ENCODE data around the gene ATP6V1A.

ATP6V1A gene

GRCh38 chr3:113746548-113747282, at the start of gene ATP6V1A:
Gene ATP6V1A, plus strand, starts transcription at chr3:113747035. Its CDS starts 31,719 bp downstream, at chr3:113778754.
- DNase-seq (ENCODE audit: low read depth): peak; percentile 93

- DNase-seq (ENCODE audit: low read depth): no peak
Observed at GRCh38 chr3:113697500-113698090, 49.2 kb upstream of the ATP6V1A start.

GRCh38 chr3:113698213-113698742, 48.6 kb upstream of the ATP6V1A start:
- no peak for DNase-seq (ENCODE audit: low read depth)

- DNase-seq (ENCODE audit: low read depth): no peak
Observed at GRCh38 chr3:113698956-113699355, 47.9 kb upstream of the ATP6V1A start.

- DNase-seq (ENCODE audit: low read depth): no peak
Observed at GRCh38 chr3:113707835-113708234, 39.0 kb upstream of the ATP6V1A start.

GRCh38 chr3:113712129-113712528, 34.7 kb upstream of the ATP6V1A start:
- DNase-seq (ENCODE audit: low read depth): no peak

GRCh38 chr3:113714702-113715101, 32.1 kb upstream of the ATP6V1A start:
- no peak for DNase-seq (ENCODE audit: low read depth)

- DNase-seq (ENCODE audit: low read depth): no peak
Observed at GRCh38 chr3:113717308-113717707, 29.5 kb upstream of the ATP6V1A start.

- DNase-seq (ENCODE audit: low read depth): no peak
Observed at GRCh38 chr3:113717818-113718217, 29.0 kb upstream of the ATP6V1A start.

GRCh38 chr3:113719294-113719693, 27.5 kb upstream of the ATP6V1A start:
- no peak for DNase-seq (ENCODE audit: low read depth)

GRCh38 chr3:113719758-113720157, 27.1 kb upstream of the ATP6V1A start:
- no peak for DNase-seq (ENCODE audit: low read depth)

- DNase-seq (ENCODE audit: low read depth): no peak
Observed at GRCh38 chr3:113721636-113722035, 25.2 kb upstream of the ATP6V1A start.

- no peak for DNase-seq (ENCODE audit: low read depth)
Observed at GRCh38 chr3:113728661-113729060, 18.2 kb upstream of the ATP6V1A start.

- DNase-seq (ENCODE audit: low read depth): no peak
Observed at GRCh38 chr3:113730550-113730949, 16.3 kb upstream of the ATP6V1A start.

GRCh38 chr3:113731694-113732093, 15.1 kb upstream of the ATP6V1A start:
- no peak for DNase-seq (ENCODE audit: low read depth)

GRCh38 chr3:113736548-113737089, 10.2 kb upstream of the ATP6V1A start:
- DNase-seq (ENCODE audit: low read depth): no peak

- DNase-seq (ENCODE audit: low read depth): no peak
Observed at GRCh38 chr3:113741086-113741485, 5.7 kb upstream of the ATP6V1A start.

GRCh38 chr3:113741620-113742019, 5.2 kb upstream of the ATP6V1A start:
- no peak for DNase-seq (ENCODE audit: low read depth)

- DNase-seq (ENCODE audit: low read depth): no peak
Observed at GRCh38 chr3:113743006-113743630, 3.7 kb upstream of the ATP6V1A start.

GRCh38 chr3:113744941-113745755, 1.7 kb upstream of the ATP6V1A start:
- peak; percentile 82 for DNase-seq (ENCODE audit: low read depth)

GRCh38 chr3:113745756-113746547, 883 bp upstream of the ATP6V1A start, which contains the start of gene NAA50:
Gene NAA50, minus strand, starts transcription at chr3:113746249. Its CDS starts 300 bp downstream, at chr3:113745949.
- DNase-seq (ENCODE audit: low read depth): peak; percentile 74
